Liver (tissue), 3 donors: Measurements from ENCODE around the gene CEP83.

Source experiments
- RAD21 ChIP-seq, 2 donors: IDR thresholded peaks; 2 replicates each; pipeline ENCODE4 v1.6.1; 2016; ENCODE audit warnings: antibody characterized with exemption in 2 of 2, mild to moderate bottlenecking in 2 of 2
- TAF1 ChIP-seq: conservative IDR thresholded peaks from 2 replicates; pipeline ENCODE4 v1.6.1; 2016; ENCODE audit warnings: antibody characterized with exemption, mild to moderate bottlenecking
- TF ChIP-seq, protein P1 (sequence below): fragments of 150-350 bp; IDR thresholded peaks from 2 replicates; pipeline ENCODE4 v1.5.1; 2017; ENCODE audit warnings: improper control_type of control experiment, low read depth, low read length; ENCODE audit not compliant: missing input control
- TF ChIP-seq, protein P2 (sequence below): IDR thresholded peaks from 2 replicates; pipeline ENCODE4 v1.6.1; 2016; ENCODE audit warnings: antibody characterized with exemption, mild to moderate bottlenecking
- TF ChIP-seq, protein P3 (sequence below): IDR thresholded peaks from 2 replicates; pipeline ENCODE4 v1.6.1; 2016; ENCODE audit warnings: antibody characterized with exemption
- donor health status: healthy.
- donor health status: healthy.

DNA sequence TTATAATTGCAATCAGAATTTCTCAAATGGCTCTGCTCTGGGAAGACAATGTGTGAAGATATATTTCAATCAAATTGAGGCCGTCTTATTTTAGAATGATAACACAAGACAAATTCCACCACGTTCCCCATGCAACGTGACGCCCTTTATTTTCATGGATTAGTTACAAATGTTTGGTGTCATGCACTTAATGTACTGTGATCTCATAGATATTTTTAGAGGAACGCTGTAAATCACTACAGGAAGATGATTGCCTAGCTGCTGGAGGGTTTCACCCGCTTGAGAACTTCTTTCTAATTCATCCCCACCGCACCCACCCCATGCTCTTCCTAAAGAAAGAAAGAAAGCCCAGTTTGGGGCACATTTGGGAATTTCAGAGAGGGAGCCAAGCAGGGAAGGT, 194.1 kb downstream of the CEP83 start:
- TF ChIP-seq, protein P1, sequence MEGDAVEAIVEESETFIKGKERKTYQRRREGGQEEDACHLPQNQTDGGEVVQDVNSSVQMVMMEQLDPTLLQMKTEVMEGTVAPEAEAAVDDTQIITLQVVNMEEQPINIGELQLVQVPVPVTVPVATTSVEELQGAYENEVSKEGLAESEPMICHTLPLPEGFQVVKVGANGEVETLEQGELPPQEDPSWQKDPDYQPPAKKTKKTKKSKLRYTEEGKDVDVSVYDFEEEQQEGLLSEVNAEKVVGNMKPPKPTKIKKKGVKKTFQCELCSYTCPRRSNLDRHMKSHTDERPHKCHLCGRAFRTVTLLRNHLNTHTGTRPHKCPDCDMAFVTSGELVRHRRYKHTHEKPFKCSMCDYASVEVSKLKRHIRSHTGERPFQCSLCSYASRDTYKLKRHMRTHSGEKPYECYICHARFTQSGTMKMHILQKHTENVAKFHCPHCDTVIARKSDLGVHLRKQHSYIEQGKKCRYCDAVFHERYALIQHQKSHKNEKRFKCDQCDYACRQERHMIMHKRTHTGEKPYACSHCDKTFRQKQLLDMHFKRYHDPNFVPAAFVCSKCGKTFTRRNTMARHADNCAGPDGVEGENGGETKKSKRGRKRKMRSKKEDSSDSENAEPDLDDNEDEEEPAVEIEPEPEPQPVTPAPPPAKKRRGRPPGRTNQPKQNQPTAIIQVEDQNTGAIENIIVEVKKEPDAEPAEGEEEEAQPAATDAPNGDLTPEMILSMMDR, result no peak
- TF ChIP-seq, protein P2, sequence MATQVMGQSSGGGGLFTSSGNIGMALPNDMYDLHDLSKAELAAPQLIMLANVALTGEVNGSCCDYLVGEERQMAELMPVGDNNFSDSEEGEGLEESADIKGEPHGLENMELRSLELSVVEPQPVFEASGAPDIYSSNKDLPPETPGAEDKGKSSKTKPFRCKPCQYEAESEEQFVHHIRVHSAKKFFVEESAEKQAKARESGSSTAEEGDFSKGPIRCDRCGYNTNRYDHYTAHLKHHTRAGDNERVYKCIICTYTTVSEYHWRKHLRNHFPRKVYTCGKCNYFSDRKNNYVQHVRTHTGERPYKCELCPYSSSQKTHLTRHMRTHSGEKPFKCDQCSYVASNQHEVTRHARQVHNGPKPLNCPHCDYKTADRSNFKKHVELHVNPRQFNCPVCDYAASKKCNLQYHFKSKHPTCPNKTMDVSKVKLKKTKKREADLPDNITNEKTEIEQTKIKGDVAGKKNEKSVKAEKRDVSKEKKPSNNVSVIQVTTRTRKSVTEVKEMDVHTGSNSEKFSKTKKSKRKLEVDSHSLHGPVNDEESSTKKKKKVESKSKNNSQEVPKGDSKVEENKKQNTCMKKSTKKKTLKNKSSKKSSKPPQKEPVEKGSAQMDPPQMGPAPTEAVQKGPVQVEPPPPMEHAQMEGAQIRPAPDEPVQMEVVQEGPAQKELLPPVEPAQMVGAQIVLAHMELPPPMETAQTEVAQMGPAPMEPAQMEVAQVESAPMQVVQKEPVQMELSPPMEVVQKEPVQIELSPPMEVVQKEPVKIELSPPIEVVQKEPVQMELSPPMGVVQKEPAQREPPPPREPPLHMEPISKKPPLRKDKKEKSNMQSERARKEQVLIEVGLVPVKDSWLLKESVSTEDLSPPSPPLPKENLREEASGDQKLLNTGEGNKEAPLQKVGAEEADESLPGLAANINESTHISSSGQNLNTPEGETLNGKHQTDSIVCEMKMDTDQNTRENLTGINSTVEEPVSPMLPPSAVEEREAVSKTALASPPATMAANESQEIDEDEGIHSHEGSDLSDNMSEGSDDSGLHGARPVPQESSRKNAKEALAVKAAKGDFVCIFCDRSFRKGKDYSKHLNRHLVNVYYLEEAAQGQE, result no peak
- TF ChIP-seq TAF1 (no peak), RAD21 (IDR thresholded peaks at IDR 0.05) (no peak)
- TF ChIP-seq, protein P3, sequence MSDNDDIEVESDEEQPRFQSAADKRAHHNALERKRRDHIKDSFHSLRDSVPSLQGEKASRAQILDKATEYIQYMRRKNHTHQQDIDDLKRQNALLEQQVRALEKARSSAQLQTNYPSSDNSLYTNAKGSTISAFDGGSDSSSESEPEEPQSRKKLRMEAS, result no peak
